IMR-90 (cell line): ENCODE data around the gene ATG12. TPM values are rescaled to one million over a fixed set of nuclear protein-coding genes. Genes with fewer than 3 reads are reported as not detected.

Experiments used
- ATAC-seq: fragments of 200-7000 bp; cut with Tn5 transposase; 2 replicates; pipeline ENCODE4 v1.9.1; 2020; ENCODE audit warnings: low read depth, mild to moderate bottlenecking, moderate library complexity
- BruUV-seq: library from RNA; stranded (reverse); fragments of 400-500 nt; replicated peaks from 2 replicates; lab custom pipeline; 2021; lab: Mats Ljungman, UMichigan
- CTCF ChIA-PET: fragments of 300-600 bp; formaldehyde crosslinking; extraction: SDS; loops from one replicate; lab custom pipeline; 2021; ENCODE audit warnings: antibody characterized with exemption; lab: Yijun Ruan, JAX
- POLR2A ChIA-PET: fragments of 300-600 bp; sonication (Branson Sonifier 250); formaldehyde crosslinking; loops from one replicate; lab custom pipeline; 2022; ENCODE audit warnings: antibody characterized with exemption; ENCODE audit not compliant: unreplicated experiment; lab: Charles Lee
- DNase-seq: peaks from one replicate; pipeline ENCODE4 v3.0.0; 2013
- H2AFZ ChIP-seq: replicated peaks from 2 replicates; pipeline ENCODE3; 2013; ENCODE audit warnings: low read length, mild to moderate bottlenecking; ENCODE audit not compliant: poor library complexity
- H2AK5ac ChIP-seq: 2 replicates; pipeline ENCODE4 v1.6.1; 2013; ENCODE audit warnings: low read depth, low read length, inconsistent platforms
- H2AK9ac ChIP-seq: replicated peaks from 2 replicates; pipeline ENCODE3; 2013; ENCODE audit warnings: mild to moderate bottlenecking, low read depth, low read length, moderate library complexity; ENCODE audit not compliant: poor library complexity
- H2BK120ac ChIP-seq: 2 replicates; pipeline ENCODE4 v1.6.1; 2013; ENCODE audit warnings: low read depth, low read length, inconsistent platforms
- H2BK15ac ChIP-seq: 3 replicates; pipeline ENCODE4 v1.6.1; 2013; ENCODE audit warnings: low read depth, low read length, inconsistent platforms
- H2BK20ac ChIP-seq: 2 replicates; pipeline ENCODE4 v1.6.1; 2013; ENCODE audit warnings: low read depth, mild to moderate bottlenecking, inconsistent platforms, low read length, moderate library complexity
- H2BK5ac ChIP-seq: 2 replicates; pipeline ENCODE4 v1.6.1; 2013; ENCODE audit warnings: mild to moderate bottlenecking, low read depth, low read length, inconsistent platforms; ENCODE audit not compliant: poor library complexity, severe bottlenecking
- H3K14ac ChIP-seq: replicated peaks from 2 replicates; pipeline ENCODE4 v1.6.1; 2013; ENCODE audit warnings: low read depth, low read length, inconsistent platforms
- H3K18ac ChIP-seq: 2 replicates; pipeline ENCODE4 v1.6.1; 2013; ENCODE audit warnings: low read depth, low read length, control low read depth
- H3K23ac ChIP-seq: 2 replicates; pipeline ENCODE4 v1.6.1; 2013; ENCODE audit warnings: low read depth, low read length, inconsistent platforms
- H3K27ac ChIP-seq: 2 replicates; pipeline ENCODE4 v1.5.1; 2013; ENCODE audit warnings: mild to moderate bottlenecking, control low read depth, low read length; ENCODE audit not compliant: insufficient read depth
- H3K27me3 ChIP-seq: 2 replicates; pipeline ENCODE4 v1.6.1; 2013; ENCODE audit warnings: low read length; ENCODE audit not compliant: control insufficient read depth, insufficient read depth
- H3K36me3 ChIP-seq: 2 replicates; pipeline ENCODE4 v1.6.1; 2013; ENCODE audit warnings: low read length, mixed read lengths; ENCODE audit not compliant: control insufficient read depth, insufficient read depth
- H3K4ac ChIP-seq: 2 replicates; pipeline ENCODE4 v1.6.1; 2013; ENCODE audit warnings: low read depth, low read length, inconsistent platforms
- H3K4me1 ChIP-seq: 2 replicates; pipeline ENCODE4 v1.6.1; 2013; ENCODE audit warnings: low read length, mixed read lengths; ENCODE audit not compliant: control insufficient read depth, insufficient read depth
- H3K4me2 ChIP-seq: 2 replicates; pipeline ENCODE4 v1.6.1; 2013; ENCODE audit warnings: low read depth, mild to moderate bottlenecking, control low read depth, low read length, moderate library complexity
- H3K4me3 ChIP-seq: 2 replicates; pipeline ENCODE4 v1.5.1; 2013; ENCODE audit warnings: low read depth, mild to moderate bottlenecking, control low read depth, low read length, moderate library complexity; ENCODE audit not compliant: insufficient read depth
- H3K56ac ChIP-seq: 2 replicates; pipeline ENCODE4 v1.6.1; 2013; ENCODE audit warnings: low read length, inconsistent platforms; ENCODE audit not compliant: insufficient read depth; ENCODE audit errors: extremely low read depth
- H3K79me1 ChIP-seq, 2 experiments: 2 replicates each; pipeline ENCODE4 v1.6.1; 2013; ENCODE audit warnings: low read length in 2 of 2, inconsistent platforms in 1 of 2, low read depth in 1 of 2
- H3K9ac ChIP-seq: 2 replicates; pipeline ENCODE4 v1.6.1; 2013; ENCODE audit warnings: low read depth, low read length, control low read depth
- H3K9me1 ChIP-seq: 2 replicates; pipeline ENCODE4 v1.6.1; 2013; ENCODE audit warnings: low read length, inconsistent platforms; ENCODE audit not compliant: insufficient read depth
- H3K9me3 ChIP-seq: 2 replicates; pipeline ENCODE4 v1.6.1; 2013; ENCODE audit warnings: low read length; ENCODE audit not compliant: control insufficient read depth, insufficient read depth
- H4K20me1 ChIP-seq: 2 replicates; pipeline ENCODE4 v1.6.1; 2013; ENCODE audit warnings: low read length, inconsistent platforms; ENCODE audit not compliant: insufficient read depth
- H4K5ac ChIP-seq: 2 replicates; pipeline ENCODE4 v1.6.1; 2013; ENCODE audit warnings: mild to moderate bottlenecking, low read depth, low read length, control low read depth
- H4K8ac ChIP-seq, 2 experiments: 2 replicates each; pipeline ENCODE4 v1.6.1; 2013; ENCODE audit warnings: low read depth in 2 of 2, low read length in 2 of 2, control low read depth in 1 of 2, inconsistent platforms in 1 of 2
- H4K91ac ChIP-seq: 2 replicates; pipeline ENCODE4 v1.6.1; 2013; ENCODE audit warnings: low read depth, low read length, inconsistent platforms; ENCODE audit not compliant: insufficient read depth
- BHLHE40 ChIP-seq: fragments of 150-350 bp; IDR thresholded peaks from 2 replicates; pipeline ENCODE4 v1.6.1; 2016; ENCODE audit warnings: mild to moderate bottlenecking, low read depth, low read length
- CEBPB ChIP-seq: IDR thresholded peaks from 2 replicates; pipeline ENCODE4 v1.6.1; 2012; ENCODE audit warnings: low read depth, low read length, improper control_type of control experiment
- CTCF ChIP-seq: conservative IDR thresholded peaks from 2 replicates; pipeline ENCODE4 v1.5.1; 2012; ENCODE audit warnings: mild to moderate bottlenecking, low read depth, low read length, improper control_type of control experiment
- ELK1 ChIP-seq: fragments of 150-350 bp; IDR thresholded peaks from 2 replicates; pipeline ENCODE4 v1.6.1; 2016; ENCODE audit warnings: low read depth, mild to moderate bottlenecking, low read length, moderate library complexity, borderline replicate concordance
- FOS ChIP-seq: fragments of 150-350 bp; IDR thresholded peaks from 2 replicates; pipeline ENCODE4 v1.6.1; 2016; ENCODE audit warnings: low read depth, low read length
- MAFK ChIP-seq: IDR thresholded peaks from 2 replicates; pipeline ENCODE4 v1.6.1; 2012; ENCODE audit warnings: low read depth, low read length, improper control_type of control experiment
- MAZ ChIP-seq: IDR thresholded peaks from 2 replicates; pipeline ENCODE4 v1.6.1; 2012; ENCODE audit warnings: low read depth, mild to moderate bottlenecking, low read length, improper control_type of control experiment, moderate library complexity, borderline replicate concordance
- MXI1 ChIP-seq: IDR thresholded peaks from 2 replicates; pipeline ENCODE4 v1.6.1; 2012; ENCODE audit warnings: low read depth, mild to moderate bottlenecking, low read length, moderate library complexity, borderline replicate concordance
- NFE2L2 ChIP-seq: fragments of 150-350 bp; IDR thresholded peaks from 2 replicates; pipeline ENCODE4 v1.6.1; 2016; ENCODE audit warnings: low read depth, mild to moderate bottlenecking, low read length
- POLR2A ChIP-seq: IDR thresholded peaks from 2 replicates; pipeline ENCODE4 v1.6.1; 2012; ENCODE audit warnings: mild to moderate bottlenecking, low read depth, low read length
- RAD21 ChIP-seq: IDR thresholded peaks from 2 replicates; pipeline ENCODE4 v1.6.1; 2012; ENCODE audit warnings: low read length, improper control_type of control experiment
- RFX5 ChIP-seq: IDR thresholded peaks from 2 replicates; pipeline ENCODE4 v1.8.0; 2012; ENCODE audit warnings: low read depth, mild to moderate bottlenecking, low read length, moderate library complexity
- USF2 ChIP-seq: fragments of 150-350 bp; IDR thresholded peaks from 2 replicates; pipeline ENCODE4 v1.6.1; 2017; ENCODE audit warnings: mild to moderate bottlenecking, antibody characterized with exemption, low read length, low read depth
- WGBS, 2 experiments: methylation state at CpG; one replicate each; pipeline versions ENCODE4 v1.1.5 to v1.1.7; 2013; ENCODE audit warnings: missing lambda C conversion rate in 2 of 2; ENCODE audit not compliant: insufficient read length in 1 of 2; ENCODE audit errors: extremely low coverage in 2 of 2; 5-methylcytosine and 5-hydroxymethylcytosine counted together
- dilution Hi-C: fragments of 300-500 bp; cut with HindIII; formaldehyde crosslinking; loops from one replicate; pipeline ENCODE4 v1.14.3; 2018; ENCODE audit warnings: low sequenced_read_pairs; ENCODE audit not compliant: unreplicated experiment
- in situ Hi-C: fragments of 300-500 bp; cut with MboI; formaldehyde crosslinking; loops from 3 replicates; pipeline ENCODE4 v1.14.3; 2019; ENCODE audit warnings: low sequenced_read_pairs, inconsistent platforms, mixed read lengths
- intact Hi-C: fragments of 100-400 bp; cut with micrococcal nuclease; formaldehyde crosslinking; loops from 2 replicates; pipeline ENCODE4 v1.10.0; 2022
- polyA plus RNA-seq, 3 experiments: library from polyadenylated mRNA; depleted of rRNA; stranded (reverse); fragments of >200 nt; gene quantifications; 2 replicates each; pipeline ENCODE4 v1.2.3, GENCODE V29; 2012; ENCODE audit warnings: low replicate concordance in 1 of 3
- total RNA-seq: library from RNA; depleted of rRNA; stranded (reverse); fragments of >200 nt; gene quantifications from 2 replicates; pipeline ENCODE4 v1.2.3, GENCODE V29; 2012

The ATG12 gene
- total and polyA plus RNA-seq, 2 of the 4 experiments (the other 2 are of a cell fraction) = 68.0 to 95.7 TPM

- TF ChIP-seq RAD21 = peak; percentile 46
- no peak for TF ChIP-seq NFE2L2
- no peak for TF ChIP-seq POLR2A
- no peak for TF ChIP-seq MAFK
- TF ChIP-seq BHLHE40 = no peak
Observed at GRCh38 chr5:115838885-115839518, 2.4 kb downstream of the ATG12 start (continued).

- Histone ChIP-seq H4K5ac (no peak overlapping the region), H4K20me1 (peaks cover 13% of the 10 kb centered on the region), H3K9me3 (no peaks in the 10 kb centered on the region), H2AFZ (no peak overlapping the region), H3K4me1 (peaks cover 3% of the 10 kb centered on the region; the same call in 1 of the 2 replicates), H3K9me1 (no peaks in the 10 kb centered on the region), H3K18ac (no peak overlapping the region), H2AK9ac (no peak overlapping the region), H3K4me3 (no peak overlapping the region), H2AK5ac (no peak overlapping the region), H3K4me2 (no peak overlapping the region), H3K36me3 (peaks cover 11% of the 10 kb centered on the region), H3K23ac (no peak overlapping the region), H3K9ac (no peak overlapping the region), H2BK120ac (no peak overlapping the region), H2BK5ac (no peak overlapping the region), H2BK20ac (no peak overlapping the region), H2BK15ac (no peak overlapping the region), H4K8ac (no peak overlapping the region), H3K79me1 (peaks cover 5 to 13% of the 10 kb centered on the region in 2 experiments; a peak in 3 of 4 replicates), H3K56ac (no peak overlapping the region), H3K27me3 (no peaks in the 10 kb centered on the region), H3K14ac (no peak overlapping the region), H3K4ac (no peak overlapping the region), H4K91ac (no peak overlapping the region), H3K27ac (no peak overlapping the region)
- DNase-seq (no peak), ATAC-seq (no peak)
- intact Hi-C loops = loop anchor here (5.0 to 10.0 kb wide), 2 partner anchors 291 to 523 kb away; partner anchors contain the start of gene FEM1C
- BruUV-seq = no TSS peak
- dilution Hi-C loops = no loop called here
- ChIA-PET CTCF (no interaction called here), POLR2A (no interaction called here)
- in situ Hi-C loops = loop anchor here (5.0 to 25.0 kb wide), 2 partner anchors 208 to 548 kb away; partner anchors contain the start of genes CCDC112 and TMED7
- WGBS, 2 experiments = no CpG with 5 or more reads among the region's 4 CpGs
- TF ChIP-seq MAFK = no peak
- no peak for TF ChIP-seq CEBPB
- TF ChIP-seq ELK1 = no peak
- TF ChIP-seq NFE2L2 = no peak
- TF ChIP-seq FOS = no peak
- no peak for TF ChIP-seq MXI1
- no peak for TF ChIP-seq USF2
- TF ChIP-seq BHLHE40 = no peak
- no peak for TF ChIP-seq CTCF
- TF ChIP-seq RAD21 = no peak
- no peak for TF ChIP-seq POLR2A
- no peak for TF ChIP-seq RFX5
- no peak for TF ChIP-seq MAZ
Observed at GRCh38 chr5:115835481-115835880, 5.9 kb downstream of the ATG12 start.
